ENCODE results near the gene GABRP.
"Not testable (repeated sequence)": the region's sequence is repeated elsewhere in the genome, so short reads cannot be mapped to it uniquely, and the experiment has no call there.

Gene GABRP

GRCh38 chr5:170813231-170813630, 29.7 kb downstream of the GABRP start:
- H3K4me3 ChIP-seq (ENCODE audit: low read depth, low read length) = no peak overlapping the region
- TF ChIP-seq, protein P1, sequence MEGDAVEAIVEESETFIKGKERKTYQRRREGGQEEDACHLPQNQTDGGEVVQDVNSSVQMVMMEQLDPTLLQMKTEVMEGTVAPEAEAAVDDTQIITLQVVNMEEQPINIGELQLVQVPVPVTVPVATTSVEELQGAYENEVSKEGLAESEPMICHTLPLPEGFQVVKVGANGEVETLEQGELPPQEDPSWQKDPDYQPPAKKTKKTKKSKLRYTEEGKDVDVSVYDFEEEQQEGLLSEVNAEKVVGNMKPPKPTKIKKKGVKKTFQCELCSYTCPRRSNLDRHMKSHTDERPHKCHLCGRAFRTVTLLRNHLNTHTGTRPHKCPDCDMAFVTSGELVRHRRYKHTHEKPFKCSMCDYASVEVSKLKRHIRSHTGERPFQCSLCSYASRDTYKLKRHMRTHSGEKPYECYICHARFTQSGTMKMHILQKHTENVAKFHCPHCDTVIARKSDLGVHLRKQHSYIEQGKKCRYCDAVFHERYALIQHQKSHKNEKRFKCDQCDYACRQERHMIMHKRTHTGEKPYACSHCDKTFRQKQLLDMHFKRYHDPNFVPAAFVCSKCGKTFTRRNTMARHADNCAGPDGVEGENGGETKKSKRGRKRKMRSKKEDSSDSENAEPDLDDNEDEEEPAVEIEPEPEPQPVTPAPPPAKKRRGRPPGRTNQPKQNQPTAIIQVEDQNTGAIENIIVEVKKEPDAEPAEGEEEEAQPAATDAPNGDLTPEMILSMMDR (conservative IDR thresholded peaks at IDR 0.05; ENCODE audit: low read depth, low read length) = no peak
- no peak for DNase-seq (ENCODE audit: low read depth)

DNA sequence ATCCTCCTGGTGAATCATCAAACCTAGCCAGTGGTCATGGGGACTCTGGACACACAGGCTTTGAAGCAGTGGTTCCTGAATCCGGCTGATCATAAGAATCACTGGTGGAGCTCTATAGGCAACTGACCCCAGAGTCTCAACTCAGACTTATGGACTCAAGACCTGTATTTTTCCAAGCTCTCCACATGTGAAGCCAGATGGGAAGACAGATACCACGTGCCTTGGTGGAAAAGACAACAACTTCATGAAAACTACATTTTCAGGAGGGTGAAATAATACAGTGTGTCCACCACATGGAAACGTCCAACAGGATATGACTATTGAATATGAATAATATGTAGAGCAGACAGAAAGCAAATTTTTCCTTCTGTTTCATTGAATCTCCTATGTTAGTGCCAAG, 33.7 kb downstream of the GABRP start:
- no peak overlapping the region for H3K4me3 ChIP-seq (ENCODE audit: low read depth, low read length)
- DNase-seq (ENCODE audit: low read depth) = no peak
- TF ChIP-seq, protein P1 (conservative IDR thresholded peaks at IDR 0.05; ENCODE audit: low read depth, low read length) = no peak

- TF ChIP-seq, protein P1 (conservative IDR thresholded peaks at IDR 0.05; ENCODE audit: low read depth, low read length) = no peak
- H3K4me3 ChIP-seq (ENCODE audit: low read depth, low read length) = no peak overlapping the region
- DNase-seq (ENCODE audit: low read depth) = peak; percentile 75
Measured at GRCh38 chr5:170818232-170818631, 34.7 kb downstream of the GABRP start.

GRCh38 chr5:170819824-170820223, 36.3 kb downstream of the GABRP start:
- no peak overlapping the region for H3K4me3 ChIP-seq (ENCODE audit: low read depth, low read length)
- TF ChIP-seq, protein P1 (conservative IDR thresholded peaks at IDR 0.05; ENCODE audit: low read depth, low read length) = no peak
- no peak for DNase-seq (ENCODE audit: low read depth)

GRCh38 chr5:170821257-170821800, 37.8 kb downstream of the GABRP start:
- TF ChIP-seq, protein P1 (conservative IDR thresholded peaks at IDR 0.05; ENCODE audit: low read depth, low read length) = no peak
- H3K4me3 ChIP-seq (ENCODE audit: low read depth, low read length) = no peak overlapping the region
- no peak for DNase-seq (ENCODE audit: low read depth)

DNA sequence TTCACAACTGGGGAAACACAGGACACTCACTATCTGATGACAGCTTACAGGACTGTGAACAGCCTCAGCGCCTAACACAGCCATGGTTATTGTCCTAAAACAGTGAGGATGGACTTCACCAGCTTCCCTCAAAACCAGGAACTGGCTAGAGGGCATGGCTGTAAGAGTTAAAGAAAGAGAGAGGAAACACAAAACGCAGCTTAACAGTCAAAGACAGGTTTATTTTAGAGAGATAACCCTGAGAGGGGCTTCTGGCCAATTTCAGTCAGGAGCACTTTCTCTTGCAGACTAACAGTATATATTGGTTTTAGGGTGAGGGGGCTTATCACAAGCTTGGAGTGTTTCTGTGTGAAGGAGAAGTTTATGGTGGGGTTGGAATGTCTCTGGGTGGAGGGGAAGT, 42.6 kb downstream of the GABRP start:
- no peak for DNase-seq (ENCODE audit: low read depth)
- no peak overlapping the region for H3K4me3 ChIP-seq (ENCODE audit: low read depth, low read length)
- TF ChIP-seq, protein P1 (conservative IDR thresholded peaks at IDR 0.05; ENCODE audit: low read depth, low read length) = no peak

DNA sequence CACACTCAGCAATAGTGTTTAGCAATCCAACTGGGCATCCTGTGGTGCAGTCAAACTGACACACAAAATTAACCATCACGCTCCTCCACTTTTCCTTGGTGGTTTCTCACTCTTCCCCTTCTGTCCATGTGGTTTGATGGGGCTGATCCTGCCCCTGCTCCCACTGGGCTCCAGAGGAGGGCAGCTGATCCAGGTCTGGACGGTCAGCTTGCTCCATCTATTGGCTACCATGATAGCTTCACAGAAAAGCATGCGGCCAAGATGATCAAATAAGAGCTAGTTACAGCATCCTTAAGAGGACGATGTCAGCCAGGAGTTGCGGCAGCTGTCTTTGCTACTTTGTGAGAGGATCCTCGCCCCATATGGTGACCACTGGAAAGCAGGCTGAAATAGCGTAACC, 48.7 kb downstream of the GABRP start:
- TF ChIP-seq, protein P1 (conservative IDR thresholded peaks at IDR 0.05; ENCODE audit: low read depth, low read length) = no peak
- H3K4me3 ChIP-seq (ENCODE audit: low read depth, low read length) = no peak overlapping the region
- no peak for DNase-seq (ENCODE audit: low read depth)

DNA sequence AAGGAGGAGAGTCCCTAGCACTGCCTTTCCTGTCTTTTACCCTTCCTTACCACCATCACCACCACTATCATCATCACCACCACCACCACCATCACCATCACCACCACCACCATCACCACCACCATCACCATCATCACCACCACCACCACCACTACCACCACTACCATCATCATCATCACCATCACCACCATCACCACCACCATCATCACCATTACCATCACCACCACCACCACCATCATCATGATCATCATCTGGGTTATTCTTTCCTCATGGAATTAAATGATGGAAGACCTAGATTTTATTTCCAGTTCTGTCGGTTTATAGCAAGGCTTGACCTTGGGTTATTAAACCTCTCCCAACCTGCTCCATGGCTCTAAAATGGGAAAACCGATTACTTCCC, 50.5 kb downstream of the GABRP start:
- not testable (repeated sequence) for H3K4me3 ChIP-seq (ENCODE audit: low read depth, low read length); DNase-seq (ENCODE audit: low read depth)

Measured in choroid plexus epithelial cell (primary cell).